ENCODE measurements around the gene C17orf107. TPM values are rescaled to one million over a fixed set of nuclear protein-coding genes. Genes with fewer than 3 reads are reported as not detected.

C17orf107 gene
- total and polyA plus RNA-seq, 9 of the 15 experiments (the other 6 are each of a cell fraction or from before 2014, with no cell fraction given): 0.05 to 0.29 (median 0.07) TPM; not detected in 4

GRCh38 chr17:4908711-4909496 lies 9.6 kb downstream of the C17orf107 start (continued):
- TF ChIP-seq ARID4B (CRISPR knock-in tag; IDR thresholded peaks at IDR 0.05) (no peak; the same call in 1 of the 2 replicates), ZNF518B (CRISPR knock-in tag; IDR thresholded peaks at IDR 0.05) (no peak), JUND (IDR thresholded peaks at IDR 0.05; ENCODE audit: borderline replicate concordance, low read depth, low read length) (peak; percentile 20; the same call in 1 of the 2 replicates), JUND (tag; IDR thresholded peaks at IDR 0.05; ENCODE audit: borderline replicate concordance, low read depth, low read length) (no peak), SUPT5H (IDR thresholded peaks at IDR 0.05) (peak; percentile 42; the same call in 1 of the 2 replicates), TOE1 (IDR thresholded peaks at IDR 0.05; ENCODE audit: borderline replicate concordance) (0 out of 2 replicates have a peak, but pooled peaks have one; percentile 52), TOE1 (CRISPR knock-in tag; IDR thresholded peaks at IDR 0.05; ENCODE audit: borderline replicate concordance, low read depth) (no peak), ILK (tag; IDR thresholded peaks at IDR 0.05; ENCODE audit: borderline replicate concordance, low read depth) (no peak), CBX1 (IDR thresholded peaks at IDR 0.05; ENCODE audit: low read depth) (no peak), HINFP (tag; conservative IDR thresholded peaks at IDR 0.05; ENCODE audit: low read depth) (no peak), MCM7 (IDR thresholded peaks at IDR 0.05) (peak in 1 of 2 experiments; percentile 68; a peak in 1 of 4 replicates), BRD4 (IDR thresholded peaks at IDR 0.05) (no peak), ZKSCAN1 (IDR thresholded peaks at IDR 0.05; ENCODE audit: low read depth, low read length) (no peak), ZNF133 (CRISPR knock-in tag; IDR thresholded peaks at IDR 0.05) (no peak), YBX1 (IDR thresholded peaks at IDR 0.05) (no peak), ZNF583 (CRISPR knock-in tag; IDR thresholded peaks at IDR 0.05) (no peak), ZNF174 (CRISPR knock-in tag; IDR thresholded peaks at IDR 0.05) (no peak), HMG20B (CRISPR knock-in tag; IDR thresholded peaks at IDR 0.05) (no peak)
